Hematopoietic multipotent progenitor cell (in vitro differentiated cells): ENCODE data around the gene GATAD2A. TPM values are rescaled to one million over a fixed set of nuclear protein-coding genes. Genes with fewer than 3 reads are reported as not detected.
"Not testable (repeated sequence)": the region's sequence is repeated elsewhere in the genome, so short reads cannot be mapped to it uniquely, and the experiment has no call there.

ENCODE experiments used
- DNase-seq, 3 donors: peaks; one replicate each; pipeline ENCODE4 v3.0.0-alpha.2; 2011 to 2015; ENCODE audit warnings: low read depth in 2 of 3, low spot score in 2 of 3
- total RNA-seq: library from RNA; depleted of rRNA; stranded (reverse); fragments of >200 nt; gene quantifications from one replicate; pipeline ENCODE4 v1.2.3, GENCODE V29; 2012

GATAD2A gene
- total RNA-seq, 1 donor: 47.1 TPM

- DNase-seq: no peak
Measured at GRCh38 chr19:19461306-19461670, 55.8 kb downstream of the GATAD2A start.

- DNase-seq: peak in 1 of 3 donors; percentile 77
Measured at GRCh38 chr19:19461671-19462622, 56.5 kb downstream of the GATAD2A start.

- peak in 2 of 3 donors; percentile 25 to 29 for DNase-seq
Measured at GRCh38 chr19:19463348-19464117, 58.1 kb downstream of the GATAD2A start.

- no peak for DNase-seq
Measured at GRCh38 chr19:19464339-19465098, 59.0 kb downstream of the GATAD2A start.

- no peak for DNase-seq
Measured at GRCh38 chr19:19465436-19466070, 60.1 kb downstream of the GATAD2A start.

- DNase-seq: no peak
Measured at GRCh38 chr19:19466201-19466600, 60.7 kb downstream of the GATAD2A start.

- DNase-seq: peak in 1 of 3 donors; percentile 71
Measured at GRCh38 chr19:19468424-19469050, 63.1 kb downstream of the GATAD2A start.

GRCh38 chr19:19470579-19470978 lies 65.1 kb downstream of the GATAD2A start:
- no peak for DNase-seq

- no peak for DNase-seq
Measured at GRCh38 chr19:19471682-19472081, 66.2 kb downstream of the GATAD2A start.

- DNase-seq: not testable (repeated sequence)
Measured at GRCh38 chr19:19472106-19472505, 66.6 kb downstream of the GATAD2A start.

- no peak for DNase-seq
Measured at GRCh38 chr19:19475015-19475765, 69.7 kb downstream of the GATAD2A start.

- peak in 1 of 3 donors; percentile 66 for DNase-seq
Measured at GRCh38 chr19:19475849-19476828, 70.7 kb downstream of the GATAD2A start.

GRCh38 chr19:19477705-19478383 lies 72.4 kb downstream of the GATAD2A start:
- no peak for DNase-seq

- DNase-seq: no peak
Measured at GRCh38 chr19:19480688-19481087, 75.2 kb downstream of the GATAD2A start.

- DNase-seq: no peak
Measured at GRCh38 chr19:19482809-19483596, 77.5 kb downstream of the GATAD2A start.

GRCh38 chr19:19485161-19485997 lies 79.9 kb downstream of the GATAD2A start:
- DNase-seq: no peak
